ENCODE results near the gene STOM.
"Not testable (repeated sequence)": the region's sequence is repeated elsewhere in the genome, so short reads cannot be mapped to it uniquely, and the experiment has no call there.

The STOM gene, protein sequence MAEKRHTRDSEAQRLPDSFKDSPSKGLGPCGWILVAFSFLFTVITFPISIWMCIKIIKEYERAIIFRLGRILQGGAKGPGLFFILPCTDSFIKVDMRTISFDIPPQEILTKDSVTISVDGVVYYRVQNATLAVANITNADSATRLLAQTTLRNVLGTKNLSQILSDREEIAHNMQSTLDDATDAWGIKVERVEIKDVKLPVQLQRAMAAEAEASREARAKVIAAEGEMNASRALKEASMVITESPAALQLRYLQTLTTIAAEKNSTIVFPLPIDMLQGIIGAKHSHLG

DNA sequence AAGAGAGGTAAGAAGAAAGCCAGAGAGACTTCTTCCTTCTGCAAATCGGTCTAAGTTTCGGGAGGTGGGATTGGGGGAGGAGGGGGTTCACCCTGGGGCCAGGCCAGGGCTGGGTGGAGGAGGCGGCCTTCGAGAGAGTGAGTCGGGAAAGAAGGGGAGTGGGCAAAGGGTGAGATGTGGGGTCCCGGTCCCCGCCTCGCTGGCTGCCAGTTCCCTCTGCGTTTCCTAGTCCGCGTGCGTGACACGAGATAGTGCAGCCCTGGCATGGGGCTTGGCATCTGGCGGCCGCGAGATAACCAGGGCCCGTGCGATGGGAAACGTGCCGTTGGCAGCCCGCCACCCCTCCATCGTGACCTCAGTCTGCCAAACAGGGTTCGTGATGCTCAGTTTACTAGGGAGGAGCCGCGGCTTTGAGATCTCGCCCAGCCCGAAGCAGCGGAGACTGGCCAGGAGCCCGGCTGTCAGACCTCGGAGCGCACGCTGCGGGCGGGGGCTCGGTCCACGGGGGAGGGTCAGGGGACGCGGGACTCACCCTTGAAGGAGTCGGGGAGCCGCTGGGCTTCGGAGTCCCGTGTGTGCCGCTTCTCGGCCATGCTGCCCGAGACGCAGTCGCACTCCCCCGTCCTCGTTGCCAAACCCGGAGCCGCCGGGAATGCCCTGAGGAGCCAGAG, at the start of gene STOM:
TSS of gene STOM (minus strand) at position 656 of the 671 bp plus-strand sequence. CDS start at position 593, 63 bp downstream.
- peak in 2 of 3 donors; percentile 65 to 74 for DNase-seq

DNA sequence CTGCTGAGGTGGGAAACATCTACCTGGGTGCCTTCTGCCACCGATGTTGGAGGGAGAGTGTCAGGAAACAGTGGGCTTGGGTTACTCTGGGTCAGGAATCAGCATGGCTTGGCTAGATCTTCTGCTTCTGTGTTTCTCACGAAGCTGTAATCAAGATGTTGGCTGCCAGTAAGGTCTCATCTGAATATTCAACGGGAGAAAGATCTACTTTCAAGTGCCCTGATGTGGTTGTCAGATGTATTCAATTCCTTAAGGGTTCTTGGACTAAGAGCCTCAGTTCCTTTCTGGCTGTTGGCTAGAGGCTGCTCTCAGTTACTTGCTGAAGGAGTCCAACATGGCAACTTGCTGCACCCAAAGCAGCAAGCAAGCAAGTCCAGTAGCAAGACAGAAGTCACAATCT, 41.9 kb upstream of the STOM start:
- no peak for DNase-seq

DNA sequence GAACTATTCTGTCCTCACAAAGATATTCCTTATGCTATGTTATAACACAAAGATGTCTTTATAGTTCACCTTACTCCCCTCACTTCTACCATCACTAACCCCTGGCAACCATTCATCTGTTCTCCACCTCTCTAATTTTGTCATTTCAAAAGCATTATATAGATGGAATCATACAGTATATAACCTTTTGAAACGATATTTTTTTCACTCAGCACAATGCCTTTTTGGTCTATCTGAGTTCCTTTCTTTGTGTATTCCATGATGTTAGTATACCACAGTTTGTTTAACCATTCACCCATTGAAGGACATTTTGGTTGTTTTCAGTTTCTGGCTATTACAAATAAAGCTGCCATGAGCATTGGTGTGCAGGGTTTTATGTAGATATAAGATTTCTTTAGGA, 35.8 kb upstream of the STOM start:
- DNase-seq: no peak

DNA sequence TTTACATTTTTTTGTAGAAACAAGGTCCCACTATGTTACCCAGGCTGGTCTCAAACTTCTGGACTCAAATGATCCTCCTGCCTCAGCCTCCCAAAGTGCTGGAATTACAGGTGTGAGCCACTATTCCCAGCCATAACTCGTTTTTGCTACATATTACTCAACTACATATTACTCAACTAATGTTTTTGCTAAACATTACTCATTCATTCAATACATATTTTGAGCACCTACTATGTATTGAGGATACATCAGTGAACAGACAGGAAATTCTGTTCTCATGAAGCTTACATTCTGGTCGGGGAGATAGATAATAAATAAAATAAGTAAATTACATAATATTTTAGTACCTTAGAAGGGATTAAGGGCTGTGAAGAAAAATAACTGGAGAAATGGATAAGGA, 34.9 kb upstream of the STOM start:
- DNase-seq: no peak

DNA sequence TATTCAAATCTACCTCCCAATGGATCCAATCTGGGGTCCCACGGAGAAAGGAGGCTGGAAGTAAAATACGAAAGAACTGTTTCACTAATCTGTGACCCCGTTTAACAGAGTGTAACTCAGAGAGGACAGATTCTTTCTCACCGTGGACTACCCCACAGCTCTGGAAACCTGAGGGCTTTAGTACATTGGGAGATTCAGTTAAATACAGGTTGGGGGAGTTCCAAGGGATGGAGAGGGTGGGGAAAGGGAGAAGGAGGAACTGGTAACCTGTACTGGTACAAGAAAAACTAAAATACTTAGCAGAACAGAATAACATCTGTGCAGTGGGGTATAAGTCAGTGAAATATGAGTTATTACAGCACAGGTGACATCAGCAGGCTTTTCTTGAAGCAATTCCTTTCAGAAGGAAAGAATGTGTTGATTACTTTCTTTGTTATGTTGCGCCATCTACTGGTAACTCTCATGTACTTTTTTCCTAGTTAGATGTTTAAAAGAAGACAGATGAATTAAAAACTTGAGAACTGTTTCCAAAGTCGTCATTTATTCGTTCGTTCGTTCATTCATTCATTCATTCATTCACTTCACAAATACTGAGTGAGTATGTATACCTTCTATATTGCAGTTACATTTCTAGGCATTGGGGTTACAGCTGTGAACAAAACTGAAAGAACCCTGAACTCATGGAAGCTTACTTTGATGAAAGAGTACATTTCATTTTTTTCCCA, 30.0 kb upstream of the STOM start:
- peak; percentile 65 to 91 (median 87) for DNase-seq

DNA sequence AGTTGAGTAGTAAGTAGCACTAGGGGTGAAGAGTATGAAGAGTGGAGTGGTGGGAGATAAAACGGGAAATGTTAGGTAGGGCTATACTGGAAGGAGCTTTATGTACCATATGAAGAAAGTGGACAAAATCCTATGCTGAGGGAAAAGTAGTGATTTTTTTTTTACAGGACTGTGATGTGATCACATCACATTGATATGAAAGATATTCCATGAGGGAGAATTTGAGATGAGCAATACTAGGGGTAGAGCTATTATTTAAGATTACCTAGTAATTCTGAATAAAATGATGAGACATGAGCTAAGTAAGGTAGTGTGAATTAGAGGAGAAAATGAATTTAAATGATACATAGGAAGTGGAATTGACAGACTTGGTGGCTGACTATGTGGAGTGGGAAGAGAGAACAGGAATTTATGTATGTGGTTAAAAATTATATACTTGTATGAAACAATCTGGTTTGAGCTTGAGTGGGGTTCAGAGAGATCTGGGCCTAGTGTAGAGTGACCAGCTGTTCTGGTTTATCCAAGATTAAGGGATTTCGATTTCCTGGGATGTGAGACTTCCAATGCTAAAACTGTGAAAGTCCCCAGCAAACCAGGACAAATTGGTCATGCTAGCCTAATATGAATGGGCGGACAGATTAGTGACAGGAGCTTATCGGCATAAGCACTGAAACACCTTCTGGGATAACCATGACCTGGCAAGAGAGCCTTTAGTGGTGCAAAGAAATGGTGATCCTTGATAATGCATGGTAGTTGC, 29.3 kb upstream of the STOM start:
- DNase-seq: no peak

DNA sequence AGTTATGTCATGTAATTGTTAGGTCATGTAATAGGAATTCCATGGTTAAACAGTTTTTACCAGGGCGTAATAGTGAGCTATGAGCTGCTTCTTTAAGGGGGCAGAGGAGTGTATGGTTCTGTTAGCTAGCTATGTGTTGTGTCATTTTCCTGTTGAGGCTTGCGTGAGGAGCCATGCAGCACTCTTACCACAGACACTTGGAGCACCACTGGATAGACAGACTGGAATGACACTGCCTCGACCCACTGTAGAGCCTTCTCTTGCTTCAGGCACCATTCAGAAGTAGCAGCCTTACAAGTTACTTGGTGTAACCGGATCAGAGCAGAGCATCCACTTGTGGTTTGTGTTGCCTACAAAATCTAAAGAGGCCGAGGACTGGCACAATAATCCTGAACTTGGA, 28.3 kb upstream of the STOM start:
- DNase-seq: peak in 1 of 3 donors; percentile 23

DNA sequence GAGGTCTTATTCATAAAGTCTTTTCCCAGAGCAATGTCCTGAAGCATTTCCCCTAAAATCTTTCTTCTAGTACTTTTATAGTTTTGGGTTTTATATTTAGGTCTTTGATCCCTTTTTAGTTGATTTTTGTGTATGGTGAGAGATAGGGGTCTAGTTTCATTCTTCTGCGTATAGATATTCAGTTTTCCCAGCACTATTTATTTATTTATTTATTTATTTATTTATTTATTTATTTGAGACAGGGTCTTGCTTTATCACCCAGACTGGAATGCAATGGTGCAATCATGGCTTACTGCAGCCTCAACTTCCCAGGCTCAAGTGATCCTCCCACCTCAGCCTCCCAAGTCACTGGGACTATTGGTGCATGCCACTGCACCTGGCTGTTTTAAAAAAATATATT, 27.2 kb upstream of the STOM start:
- DNase-seq: not testable (repeated sequence)

DNA sequence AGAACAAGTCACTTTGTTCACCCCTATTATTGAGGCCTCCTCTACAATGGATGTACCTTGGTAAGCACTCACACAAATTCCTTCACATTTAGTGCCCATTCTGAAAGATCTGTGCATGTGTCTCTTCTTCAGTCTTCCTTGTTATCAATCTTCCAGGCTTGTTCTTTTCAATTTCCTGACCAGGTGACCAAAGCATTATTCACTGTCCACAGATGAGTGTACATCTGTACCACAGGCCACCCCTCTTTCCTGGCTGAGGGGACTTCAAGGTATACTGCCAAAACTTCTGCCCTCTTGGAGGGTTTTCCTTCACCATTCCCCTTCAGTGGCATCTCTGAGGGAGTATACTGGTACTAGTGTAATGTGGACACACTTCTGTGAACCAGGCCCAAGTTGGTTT, 25.5 kb upstream of the STOM start:
- no peak for DNase-seq

DNA sequence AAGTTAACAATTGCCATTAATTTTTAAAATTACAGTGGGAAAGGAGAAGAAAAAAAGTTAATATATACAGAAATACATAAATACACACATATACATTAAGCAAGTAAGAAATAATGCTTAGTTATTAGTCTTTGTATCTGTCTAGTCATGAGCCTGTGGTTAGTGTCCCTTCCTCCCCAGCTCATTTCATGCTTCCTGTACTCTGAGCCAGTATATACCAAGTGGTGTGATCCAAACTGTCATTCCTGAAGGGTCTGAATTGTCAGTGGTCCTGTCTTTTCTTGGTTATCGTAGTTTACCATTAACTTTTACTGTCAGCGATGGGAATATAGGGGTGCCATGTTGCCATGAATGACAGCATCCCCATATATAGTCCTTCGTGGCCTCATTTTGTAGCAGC, 24.2 kb upstream of the STOM start:
- peak; percentile 24 to 51 (median 50) for DNase-seq

DNA sequence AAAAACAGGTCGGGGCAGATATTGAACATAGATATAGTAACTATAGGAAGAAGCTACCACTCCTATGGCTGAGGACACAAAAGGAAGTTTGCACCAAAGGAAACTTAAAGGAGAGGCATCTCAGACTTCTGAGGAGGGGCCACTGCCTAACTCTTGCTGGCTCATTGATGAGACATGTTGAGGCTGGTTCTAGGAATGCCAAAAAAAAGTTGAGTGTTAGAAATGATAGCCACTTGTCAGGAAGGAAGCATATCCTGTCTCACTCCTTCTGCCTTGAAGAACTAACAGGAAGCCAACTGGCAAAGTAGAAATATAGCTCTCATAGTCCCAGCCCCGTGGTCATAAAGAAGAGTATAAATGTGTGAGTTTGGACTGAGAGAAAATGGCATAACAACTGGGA, 23.3 kb upstream of the STOM start:
- DNase-seq: peak in 2 of 3 donors; percentile 13 to 20

DNA sequence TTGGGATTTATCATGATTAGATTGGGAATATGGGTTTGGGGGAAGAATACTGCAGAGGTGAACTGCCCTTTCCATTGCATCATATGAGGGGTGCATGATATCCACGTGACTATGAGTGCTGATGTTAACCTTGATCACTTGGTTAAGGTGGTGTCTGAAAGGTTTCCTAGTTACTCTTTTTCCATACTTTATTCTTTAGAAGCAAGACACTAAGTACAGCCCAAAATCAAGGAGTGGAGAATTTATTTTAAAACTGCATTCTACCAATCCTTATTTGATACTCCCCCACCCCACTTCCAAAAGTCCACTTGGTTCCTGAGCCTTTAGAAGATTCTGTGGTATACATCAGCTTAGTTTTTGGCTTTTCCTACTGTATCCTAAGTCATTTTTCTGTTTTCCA, 20.3 kb upstream of the STOM start:
- no peak for DNase-seq

DNA sequence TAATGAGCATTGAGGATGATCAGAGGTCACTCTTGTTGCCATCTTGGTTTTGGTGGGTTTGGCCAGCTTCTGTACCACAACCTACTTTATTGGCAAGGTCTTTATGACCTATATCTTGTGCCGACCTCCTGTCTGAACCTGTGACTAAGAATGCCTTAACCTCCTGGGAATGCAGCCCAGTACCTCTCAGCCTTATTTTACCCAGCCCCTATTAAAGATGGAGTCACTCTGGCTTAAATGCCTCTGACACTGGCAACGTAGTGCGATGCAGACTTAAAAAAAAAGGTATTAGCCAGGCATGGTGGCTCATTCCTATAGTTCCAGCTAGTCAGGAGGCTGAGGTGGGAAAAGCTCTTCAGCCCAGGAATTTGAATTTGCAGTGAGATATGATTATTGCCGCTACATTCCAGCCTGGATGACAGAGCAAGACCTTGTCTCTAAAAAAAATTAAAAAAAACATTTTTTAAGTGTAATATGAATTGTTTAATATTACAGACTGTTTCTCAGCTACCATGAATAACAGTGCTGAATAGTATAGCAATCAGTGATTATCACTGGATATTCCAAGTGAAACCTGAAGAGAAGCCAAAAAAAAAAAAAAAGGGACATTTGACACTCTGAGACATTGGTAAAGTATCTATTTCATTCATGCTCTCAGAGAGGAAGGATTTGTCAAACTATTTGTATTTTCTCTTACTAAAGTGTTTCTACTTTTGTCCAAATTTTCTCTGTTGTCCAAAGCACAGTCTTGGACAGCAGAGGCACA, 18.3 kb upstream of the STOM start:
- DNase-seq: no peak

DNA sequence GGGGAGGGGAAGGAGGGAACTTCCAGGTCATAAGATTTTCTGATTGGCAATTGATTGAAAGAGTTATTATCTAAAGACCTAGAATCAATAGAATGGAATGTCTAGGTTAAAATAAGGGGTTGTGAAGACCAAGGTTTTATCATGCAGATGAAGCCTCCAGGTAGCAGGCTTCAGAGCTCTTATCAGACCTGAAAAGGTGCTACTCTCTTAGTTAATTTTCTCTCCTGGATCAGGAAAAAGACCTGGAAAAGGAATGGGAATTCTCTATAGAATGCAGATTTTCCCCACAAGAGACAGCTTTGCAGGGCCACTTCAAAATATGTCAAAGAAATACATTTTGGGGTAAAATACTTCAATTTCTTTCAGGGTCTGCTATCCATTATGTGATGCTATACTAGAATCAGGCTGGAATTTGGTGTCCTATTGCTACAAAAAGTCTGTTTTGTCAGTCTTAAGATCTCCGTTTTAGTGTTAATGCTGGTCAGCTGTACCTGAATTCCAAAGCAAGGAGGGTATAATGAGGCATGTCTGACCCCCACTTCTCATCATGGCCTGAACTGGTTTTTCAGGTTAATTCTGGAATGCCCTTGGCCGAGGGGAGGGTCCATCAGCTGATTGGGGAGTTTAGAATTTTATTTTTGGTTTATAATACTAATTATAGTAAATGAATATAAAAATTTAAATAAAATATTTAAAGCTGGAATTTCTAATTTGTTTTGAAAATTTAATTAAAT, 16.6 kb upstream of the STOM start:
- no peak for DNase-seq

DNA sequence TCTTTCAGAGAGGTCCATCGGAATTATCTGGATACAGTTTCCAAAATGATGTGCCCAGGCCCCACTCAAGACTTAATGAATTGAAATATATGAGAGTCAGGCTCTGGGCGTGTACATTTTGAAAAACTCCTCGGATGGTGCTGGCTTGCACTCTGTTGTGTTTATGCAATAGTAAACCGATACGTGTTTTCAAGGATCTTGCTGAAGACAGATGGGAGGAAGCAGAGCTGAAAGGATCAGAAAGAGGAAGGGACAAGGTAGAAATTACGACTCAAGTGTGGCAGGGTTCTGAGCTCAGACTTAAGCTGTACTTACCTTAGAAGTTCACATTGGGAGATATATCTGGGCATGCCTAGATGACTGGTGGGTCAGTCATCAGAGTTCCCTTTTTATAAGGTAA, 13.7 kb upstream of the STOM start:
- peak in 1 of 3 donors; percentile 24 for DNase-seq

DNA sequence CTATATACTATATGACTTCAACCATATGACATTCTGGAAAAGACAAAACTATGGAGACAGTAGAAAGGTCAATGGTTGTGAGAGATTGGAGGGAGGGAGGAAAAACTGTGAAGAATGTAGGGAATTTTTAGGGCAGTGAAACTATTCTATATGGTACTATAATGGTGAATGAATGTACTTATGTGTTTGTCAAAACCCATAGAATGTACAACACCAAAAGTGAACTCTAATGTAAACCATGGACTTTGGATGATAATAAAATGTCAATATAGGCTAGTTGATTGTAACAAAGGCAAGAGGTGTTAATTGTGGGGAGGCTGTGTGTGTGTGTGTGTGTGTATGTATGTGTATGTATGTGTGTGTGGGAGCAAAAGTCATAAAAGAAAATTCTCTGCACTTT, 10.8 kb upstream of the STOM start:
- no peak for DNase-seq

DNA sequence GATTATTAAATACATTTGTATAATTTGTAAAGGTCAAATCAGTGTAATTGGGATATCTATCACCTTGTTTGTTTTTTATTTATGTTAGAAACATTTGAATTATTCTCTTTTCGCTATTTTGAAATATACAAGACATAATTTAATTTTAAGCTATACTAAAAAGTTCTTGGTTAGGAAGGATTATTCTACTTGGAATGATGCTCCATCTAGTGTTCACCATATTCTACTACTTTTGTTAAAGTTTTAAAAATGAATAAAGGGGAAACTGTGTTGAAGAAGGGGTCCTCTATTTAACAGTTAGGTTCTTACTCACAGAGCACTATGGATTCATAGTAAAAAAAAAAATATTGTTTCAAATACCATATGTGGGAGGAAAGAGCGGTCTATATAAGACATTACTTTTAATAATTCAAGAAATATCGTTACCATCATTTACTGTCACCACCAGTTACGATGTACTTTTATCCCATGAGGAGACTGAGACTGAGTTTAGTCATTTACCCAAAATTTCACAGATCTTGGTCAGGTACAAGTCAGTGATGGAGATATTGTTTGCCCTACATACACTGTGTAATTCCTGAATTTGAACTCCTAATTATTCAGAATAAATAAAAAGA, 6.3 kb upstream of the STOM start:
- DNase-seq: peak in 2 of 3 donors; percentile 57 to 66

DNA sequence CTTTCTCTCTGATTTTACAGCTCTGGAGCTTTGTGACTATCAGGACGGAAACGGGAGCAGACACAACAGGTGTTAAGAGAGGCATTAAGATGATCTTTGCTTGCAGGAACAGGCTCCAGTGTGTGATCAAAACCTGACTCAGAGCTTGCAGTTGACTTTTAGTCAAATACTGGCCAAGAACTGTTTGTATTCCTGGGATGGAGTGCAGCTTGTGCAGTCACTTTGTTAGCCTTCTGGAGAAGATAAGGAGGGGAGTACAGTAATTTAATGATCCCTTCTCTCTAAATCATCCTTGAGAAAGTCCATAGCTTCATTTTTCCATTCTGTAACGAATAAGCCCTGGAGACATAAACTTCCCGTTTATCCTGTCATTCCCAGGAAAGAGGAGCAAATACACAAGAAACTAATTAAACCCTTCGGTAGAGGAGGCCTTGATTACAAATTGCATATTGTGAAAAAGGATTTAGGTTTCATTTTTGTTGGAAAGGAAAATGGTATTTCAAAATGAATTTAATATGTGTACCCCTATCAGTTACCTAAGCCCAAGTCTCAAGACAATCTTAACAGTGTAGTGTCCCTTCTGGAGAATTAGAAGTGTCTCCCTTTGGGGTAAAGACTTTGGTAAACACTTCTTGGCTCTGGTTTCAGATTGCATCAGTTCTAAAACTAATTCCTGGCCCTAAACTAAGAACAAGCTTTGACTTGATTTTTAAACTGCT, 3.1 kb upstream of the STOM start:
- DNase-seq: no peak

DNA sequence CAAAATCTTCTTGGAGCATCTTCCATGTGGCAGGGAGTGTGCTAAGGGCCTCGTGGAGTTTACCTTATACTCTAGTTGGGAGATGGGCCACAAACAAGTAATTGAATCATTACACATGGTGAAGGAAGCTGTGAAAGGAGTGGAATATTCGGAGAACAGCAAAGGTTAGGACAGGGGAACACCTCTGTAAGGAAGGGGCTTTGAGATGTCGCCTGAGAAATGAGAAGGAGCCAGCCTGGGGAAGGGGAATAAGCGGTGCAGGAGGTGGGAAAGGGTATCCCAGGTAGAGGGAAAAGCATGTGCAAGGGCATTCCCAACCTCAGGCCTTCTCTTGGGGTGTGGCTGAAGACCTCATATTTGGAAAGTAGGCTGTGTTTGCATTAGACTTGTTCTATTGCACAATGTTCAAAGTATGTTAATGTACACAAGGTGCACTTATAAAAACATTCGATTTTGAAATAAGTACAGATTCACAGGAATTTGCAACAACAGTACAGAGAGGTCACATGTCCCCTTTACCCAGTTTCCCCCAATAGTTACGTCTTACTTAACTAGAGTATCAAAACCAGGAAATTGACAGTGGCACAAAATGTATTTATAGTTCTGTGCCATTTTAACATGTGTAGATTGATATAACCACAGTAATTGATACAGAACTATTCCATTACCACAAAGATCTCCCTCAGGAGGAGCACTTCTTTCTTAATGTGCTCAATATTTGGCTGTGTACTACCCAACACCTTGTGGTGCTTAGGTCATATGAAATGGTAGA, 2.4 kb upstream of the STOM start:
- no peak for DNase-seq
